IPS DF 4.7 (cell line): ENCODE data around the gene CEP20.

ENCODE experiments used
- DNase-seq: peaks from one replicate; pipeline ENCODE4 v3.0.0-alpha.2; 2013; ENCODE audit warnings: low spot score; ENCODE audit errors: extremely low read depth

The CEP20 gene

GRCh38 chr16:15898654-15899053 lies 10.3 kb upstream of the CEP20 start:
- DNase-seq: no peak

GRCh38 chr16:15897834-15898254 lies 9.4 kb upstream of the CEP20 start:
- DNase-seq: no peak

- DNase-seq: no peak
Measured at GRCh38 chr16:15897121-15897780, 8.8 kb upstream of the CEP20 start.

- no peak for DNase-seq
Measured at GRCh38 chr16:15894571-15895374, 6.4 kb upstream of the CEP20 start.

GRCh38 chr16:15891508-15891907 lies 3.1 kb upstream of the CEP20 start:
- no peak for DNase-seq

- DNase-seq: no peak
Measured at GRCh38 chr16:15887283-15887682, 1.1 kb downstream of the CEP20 start.

- no peak for DNase-seq
Measured at GRCh38 chr16:15886078-15886477, 2.3 kb downstream of the CEP20 start.

GRCh38 chr16:15885560-15886001 lies 2.8 kb downstream of the CEP20 start:
- no peak for DNase-seq

GRCh38 chr16:15882563-15882962 lies 5.8 kb downstream of the CEP20 start:
- DNase-seq: no peak

GRCh38 chr16:15881794-15882379 lies 6.5 kb downstream of the CEP20 start:
- DNase-seq: no peak

- no peak for DNase-seq
Measured at GRCh38 chr16:15880434-15881308, 7.7 kb downstream of the CEP20 start.

- no peak for DNase-seq
Measured at GRCh38 chr16:15879255-15879811, 9.1 kb downstream of the CEP20 start.

- DNase-seq: no peak
Measured at GRCh38 chr16:15876503-15876902, 11.9 kb downstream of the CEP20 start.

GRCh38 chr16:15874745-15875314 lies 13.6 kb downstream of the CEP20 start:
- DNase-seq: no peak

GRCh38 chr16:15873737-15874136 lies 14.7 kb downstream of the CEP20 start:
- no peak for DNase-seq

GRCh38 chr16:15873301-15873700 lies 15.1 kb downstream of the CEP20 start:
- DNase-seq: no peak

GRCh38 chr16:15870011-15870410 lies 18.4 kb downstream of the CEP20 start:
- DNase-seq: no peak

- DNase-seq: no peak
Measured at GRCh38 chr16:15866451-15866850, 22.0 kb downstream of the CEP20 start.

- DNase-seq: no peak
Measured at GRCh38 chr16:15865742-15866141, 22.7 kb downstream of the CEP20 start.

- no peak for DNase-seq
Measured at GRCh38 chr16:15864939-15865338, 23.5 kb downstream of the CEP20 start.

GRCh38 chr16:15861996-15862395 lies 26.4 kb downstream of the CEP20 start:
- no peak for DNase-seq
